Karpas-422 (cell line): ENCODE data around the gene RALY. TPM values are rescaled to one million over a fixed set of nuclear protein-coding genes. Genes with fewer than 3 reads are reported as not detected.
A peak's percentile ranks its signal among the peaks of the same experiment; 100 is the strongest.

Experiments
- DNase-seq: peaks from one replicate; pipeline ENCODE4 v3.0.0-alpha.2; 2015
- H2AFZ ChIP-seq: fragments of 200-600 bp; sonication (generic); 2 replicates; pipeline ENCODE4 v1.6.1; 2014; ENCODE audit warnings: antibody characterized with exemption, low read length, mixed read lengths
- H3K27ac ChIP-seq: fragments of 200-600 bp; sonication (generic); 2 replicates; pipeline ENCODE4 v1.5.1; 2014; ENCODE audit warnings: mild to moderate bottlenecking, low read length, moderate library complexity
- H3K27me3 ChIP-seq: fragments of 200-600 bp; sonication (generic); 2 replicates; pipeline ENCODE4 v1.6.1; 2014; ENCODE audit warnings: low read length, mixed read lengths
- H3K36me3 ChIP-seq: fragments of 200-600 bp; sonication (generic); 2 replicates; pipeline ENCODE4 v1.6.1; 2014; ENCODE audit warnings: low read length, mixed read lengths; ENCODE audit not compliant: insufficient read depth
- H3K4me1 ChIP-seq: fragments of 200-600 bp; sonication (generic); 2 replicates; pipeline ENCODE4 v1.6.1; 2014; ENCODE audit warnings: mild to moderate bottlenecking, low read length, mixed read lengths
- H3K4me2 ChIP-seq: fragments of 200-600 bp; sonication (generic); 2 replicates; pipeline ENCODE4 v1.6.1; 2014; ENCODE audit warnings: low read length, low read depth, mild to moderate bottlenecking; ENCODE audit not compliant: poor library complexity, severe bottlenecking
- H3K4me3 ChIP-seq: fragments of 200-600 bp; sonication (generic); 2 replicates; pipeline ENCODE4 v1.5.1; 2014; ENCODE audit warnings: mild to moderate bottlenecking, antibody characterized with exemption, low read length, mixed read lengths
- H3K79me2 ChIP-seq: fragments of 200-600 bp; sonication (generic); 2 replicates; pipeline ENCODE4 v1.6.1; 2014; ENCODE audit warnings: mild to moderate bottlenecking, low read length, mixed read lengths
- H3K9ac ChIP-seq: fragments of 200-600 bp; sonication (generic); 2 replicates; pipeline ENCODE4 v1.6.0; 2014; ENCODE audit warnings: low read length
- H3K9me2 ChIP-seq: fragments of 200-600 bp; sonication (generic), shearing (Covaris generic); replicated peaks from 2 replicates; pipeline ENCODE4 v1.6.0; 2014; ENCODE audit warnings: mild to moderate bottlenecking, low read length, moderate library complexity; ENCODE audit not compliant: insufficient read depth
- H3K9me3 ChIP-seq: fragments of 300-700, 200-600 bp; sonication (generic); 2 replicates; pipeline ENCODE4 v1.6.1; 2014; ENCODE audit warnings: low read length, mixed read lengths
- H4K20me1 ChIP-seq: fragments of 200-600 bp; sonication (generic); 2 replicates; pipeline ENCODE4 v1.6.1; 2014; ENCODE audit warnings: mild to moderate bottlenecking, antibody characterized with exemption, low read length, low read depth; ENCODE audit not compliant: insufficient read depth
- total RNA-seq: library from RNA; depleted of rRNA; stranded (reverse); fragments of >200 nt; shearing (Covaris generic); gene quantifications from 2 replicates; pipeline ENCODE4 v1.2.3, GENCODE V29; 2014; ENCODE audit warnings: low replicate concordance

RALY gene
- total RNA-seq, 1 experiment from 2014 or later, result 78.8 TPM

DNA sequence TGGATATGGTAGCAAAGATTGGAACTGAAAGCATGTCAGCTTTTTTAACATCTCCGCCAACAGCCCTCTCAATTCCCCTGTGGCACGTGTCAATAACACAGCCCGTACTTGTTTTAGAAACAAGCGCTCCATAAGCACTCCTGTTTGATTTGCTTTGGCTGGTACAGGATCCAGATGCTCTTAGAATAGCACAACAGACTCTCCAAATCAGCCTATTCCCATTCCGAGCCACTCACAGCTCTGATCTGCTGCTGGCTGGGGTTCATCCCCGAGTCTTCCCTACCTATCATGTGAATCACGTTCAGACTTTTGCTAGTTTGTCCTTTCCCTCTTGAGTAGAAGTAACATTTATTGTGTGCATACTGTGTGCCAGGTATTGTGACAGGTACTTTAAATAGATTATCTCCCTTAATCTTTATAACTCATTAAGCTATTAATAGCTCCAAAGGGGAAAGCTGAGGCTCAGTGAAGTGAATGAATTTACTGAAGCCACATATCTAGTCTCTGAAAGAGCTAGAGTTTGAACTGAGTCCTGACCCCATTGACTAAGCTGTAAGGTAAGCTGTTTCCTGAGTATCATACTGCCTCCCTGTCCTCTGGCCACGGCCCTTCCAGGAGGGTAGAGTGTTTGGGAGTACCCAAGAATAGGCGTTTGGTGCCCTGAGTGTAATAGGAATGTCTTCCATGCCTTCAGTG is 46.7 kb downstream of the RALY start:
- Histone ChIP-seq H3K4me3 (no peak overlapping the region), H3K79me2 (peaks cover 100% of the 10 kb centered on the region), H3K4me1 (peaks cover 21% of the 10 kb centered on the region), H3K36me3 (no peaks in the 10 kb centered on the region), H3K9me2 (no peaks in the 10 kb centered on the region), H3K9me3 (no peaks in the 10 kb centered on the region), H2AFZ (no peak overlapping the region), H4K20me1 (no peaks in the 10 kb centered on the region), H3K4me2 (no peak overlapping the region), H3K9ac (no peak overlapping the region), H3K27ac (no peak overlapping the region), H3K27me3 (no peaks in the 10 kb centered on the region)
- no peak for DNase-seq

DNA sequence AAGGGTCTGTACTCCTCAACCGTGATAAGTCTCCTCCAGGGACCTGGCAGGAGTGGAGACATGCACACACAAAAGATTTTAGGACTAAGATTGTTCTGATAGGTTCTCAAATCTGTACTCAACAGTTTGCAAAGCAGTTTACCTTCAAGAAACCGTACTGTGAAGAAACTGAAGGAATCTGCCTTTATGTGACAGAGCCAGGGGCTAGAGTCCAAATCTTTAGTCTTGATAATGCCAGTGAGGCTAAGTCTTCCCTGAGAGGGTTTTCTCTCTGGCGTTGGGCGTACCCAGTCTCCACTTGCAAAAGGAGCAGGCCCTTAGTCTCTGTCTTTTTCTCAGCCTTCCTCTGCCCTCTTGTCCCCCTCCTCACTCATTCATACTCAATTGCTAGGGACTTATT is 47.5 kb downstream of the RALY start:
- peaks cover 100% of the 10 kb centered on the region for H3K79me2 ChIP-seq
- H3K4me1 ChIP-seq, result peaks cover 21% of the 10 kb centered on the region
- H3K36me3 ChIP-seq, result no peaks in the 10 kb centered on the region
- H4K20me1 ChIP-seq, result no peaks in the 10 kb centered on the region
- no peaks in the 10 kb centered on the region for H3K27me3 ChIP-seq
- H3K27ac ChIP-seq, result no peak overlapping the region
- DNase-seq, result no peak
- no peak overlapping the region for H3K4me3 ChIP-seq
- no peaks in the 10 kb centered on the region for H3K9me2 ChIP-seq
- H3K9ac ChIP-seq, result no peak overlapping the region
- no peaks in the 10 kb centered on the region for H3K9me3 ChIP-seq
- no peak overlapping the region for H3K4me2 ChIP-seq
- no peak overlapping the region for H2AFZ ChIP-seq

GRCh38 chr20:34042262-34042661 is 48.6 kb downstream of the RALY start:
- no peaks in the 10 kb centered on the region for H3K9me3 ChIP-seq
- H3K36me3 ChIP-seq, result no peaks in the 10 kb centered on the region
- peaks cover 24% of the 10 kb centered on the region for H3K4me1 ChIP-seq
- H3K9me2 ChIP-seq, result no peaks in the 10 kb centered on the region
- H3K4me2 ChIP-seq, result no peak overlapping the region
- H4K20me1 ChIP-seq, result no peaks in the 10 kb centered on the region
- H3K27me3 ChIP-seq, result no peaks in the 10 kb centered on the region
- DNase-seq, result no peak
- H3K9ac ChIP-seq, result no peak overlapping the region
- no peak overlapping the region for H3K27ac ChIP-seq
- no peak overlapping the region for H3K4me3 ChIP-seq
- H3K79me2 ChIP-seq, result peaks cover 100% of the 10 kb centered on the region
- H2AFZ ChIP-seq, result no peak overlapping the region

- Histone ChIP-seq H3K36me3 (no peaks in the 10 kb centered on the region), H3K9me2 (no peaks in the 10 kb centered on the region), H3K4me3 (no peak overlapping the region), H3K79me2 (peaks cover 100% of the 10 kb centered on the region), H3K9me3 (no peaks in the 10 kb centered on the region), H2AFZ (no peak overlapping the region), H3K9ac (0 out of 2 replicates have a peak overlapping the region, but pooled peaks have one; percentile 2), H3K27me3 (no peaks in the 10 kb centered on the region), H4K20me1 (no peaks in the 10 kb centered on the region), H3K4me1 (peaks cover 32% of the 10 kb centered on the region), H3K27ac (no peak overlapping the region), H3K4me2 (no peak overlapping the region)
- DNase-seq, result no peak
Observed at GRCh38 chr20:34043025-34043424, 49.3 kb downstream of the RALY start.

- no peak overlapping the region for H3K4me2 ChIP-seq
- H3K79me2 ChIP-seq, result peaks cover 97% of the 10 kb centered on the region
- H3K9me2 ChIP-seq, result no peaks in the 10 kb centered on the region
- no peaks in the 10 kb centered on the region for H4K20me1 ChIP-seq
- no peak overlapping the region for H2AFZ ChIP-seq
- H3K4me3 ChIP-seq, result no peak overlapping the region
- no peak overlapping the region for H3K9ac ChIP-seq
- H3K4me1 ChIP-seq, result peaks cover 44% of the 10 kb centered on the region
- no peak for DNase-seq
- H3K27ac ChIP-seq, result no peak overlapping the region
- no peaks in the 10 kb centered on the region for H3K9me3 ChIP-seq
- no peaks in the 10 kb centered on the region for H3K36me3 ChIP-seq
- no peaks in the 10 kb centered on the region for H3K27me3 ChIP-seq
Observed at GRCh38 chr20:34045294-34045693, 51.6 kb downstream of the RALY start.

GRCh38 chr20:34045930-34046725 is 52.4 kb downstream of the RALY start:
- DNase-seq, result no peak
- Histone ChIP-seq H3K27me3 (no peaks in the 10 kb centered on the region), H3K36me3 (no peaks in the 10 kb centered on the region), H3K4me1 (peaks cover 45% of the 10 kb centered on the region), H3K27ac (no peak overlapping the region), H3K4me2 (no peak overlapping the region), H3K4me3 (no peak overlapping the region), H4K20me1 (no peaks in the 10 kb centered on the region), H2AFZ (no peak overlapping the region), H3K9me2 (no peaks in the 10 kb centered on the region), H3K9me3 (no peaks in the 10 kb centered on the region), H3K79me2 (peaks cover 97% of the 10 kb centered on the region), H3K9ac (no peak overlapping the region)

DNA sequence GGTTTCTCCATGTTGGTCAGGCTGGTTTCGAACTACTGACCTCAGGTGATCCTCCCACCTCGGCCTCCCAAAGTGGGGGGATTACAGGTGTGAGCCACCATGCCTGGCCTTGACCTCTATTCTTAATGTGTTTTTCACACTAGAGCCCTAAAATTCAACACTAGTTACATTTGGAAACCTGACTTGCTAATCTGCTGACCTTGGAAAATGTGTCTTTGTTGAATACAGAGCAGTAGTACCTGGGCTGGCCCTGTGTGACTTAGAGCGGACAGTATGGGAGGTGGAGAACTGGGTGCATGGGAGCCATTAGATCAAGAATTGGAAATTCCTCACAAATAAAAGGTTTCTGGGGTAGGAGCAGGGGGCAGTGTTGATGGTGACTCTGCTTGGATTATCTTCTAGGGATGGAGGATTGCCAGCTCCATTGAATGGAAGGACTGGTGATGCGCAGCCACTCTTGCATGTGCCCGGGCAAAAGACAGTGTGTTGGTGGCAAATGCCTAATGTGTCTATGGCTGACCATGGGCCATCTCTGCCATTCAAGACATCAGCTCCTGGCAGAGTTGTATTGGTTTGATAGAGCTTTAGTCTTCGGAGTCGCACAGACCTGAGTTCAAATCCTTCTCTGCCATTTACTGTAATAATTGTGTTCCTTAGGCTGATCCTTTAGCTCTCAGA is 53.4 kb downstream of the RALY start:
- peaks cover 37% of the 10 kb centered on the region for H3K4me1 ChIP-seq
- DNase-seq, result no peak
- no peaks in the 10 kb centered on the region for H4K20me1 ChIP-seq
- no peaks in the 10 kb centered on the region for H3K36me3 ChIP-seq
- H3K4me3 ChIP-seq, result no peak overlapping the region
- H3K9me3 ChIP-seq, result no peaks in the 10 kb centered on the region
- H3K4me2 ChIP-seq, result no peak overlapping the region
- H3K27ac ChIP-seq, result no peak overlapping the region
- H3K79me2 ChIP-seq, result peaks cover 97% of the 10 kb centered on the region
- no peak overlapping the region for H2AFZ ChIP-seq
- H3K9ac ChIP-seq, result no peak overlapping the region
- H3K27me3 ChIP-seq, result no peaks in the 10 kb centered on the region
- H3K9me2 ChIP-seq, result no peaks in the 10 kb centered on the region

DNA sequence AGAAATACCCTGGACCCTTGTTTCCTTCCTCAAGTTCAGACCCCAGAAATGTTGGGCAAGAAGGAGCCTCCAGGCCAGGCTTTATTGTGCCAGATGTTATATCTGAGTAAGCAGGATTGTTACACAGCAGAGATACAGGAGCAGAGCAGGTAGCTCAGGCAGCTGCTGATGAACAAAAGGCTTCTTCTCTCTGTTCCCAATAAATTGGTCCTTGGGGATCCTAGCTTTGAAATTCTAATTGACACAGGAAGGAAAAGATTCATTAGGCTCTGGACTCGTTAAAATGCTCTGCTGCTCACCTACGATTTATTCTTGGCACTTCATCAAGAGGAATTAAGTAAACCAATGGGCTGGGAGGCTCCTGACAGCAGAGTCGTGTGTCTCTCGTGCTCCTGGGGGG is 54.2 kb downstream of the RALY start:
- Histone ChIP-seq H3K27me3 (no peaks in the 10 kb centered on the region), H3K4me2 (no peak overlapping the region), H3K4me3 (no peak overlapping the region), H3K36me3 (no peaks in the 10 kb centered on the region), H4K20me1 (no peaks in the 10 kb centered on the region), H3K4me1 (peaks cover 32% of the 10 kb centered on the region), H3K9me3 (no peaks in the 10 kb centered on the region), H3K9me2 (no peaks in the 10 kb centered on the region), H3K79me2 (peaks cover 97% of the 10 kb centered on the region), H3K27ac (no peak overlapping the region), H2AFZ (no peak overlapping the region), H3K9ac (no peak overlapping the region)
- no peak for DNase-seq
